Nephron progenitor cell (in vitro differentiated cells): ENCODE data around the gene MGARP.
"Not testable (repeated sequence)": the region's sequence is repeated elsewhere in the genome, so short reads cannot be mapped to it uniquely, and the experiment has no call there.

ENCODE experiments used
- DNase-seq: peaks from one replicate; pipeline ENCODE4 v3.0.0; 2021
- H3K27ac Mint-ChIP-seq: 2 replicates; pipeline ENCODE4 v1.8.0; 2021; ENCODE audit warnings: mild to moderate bottlenecking, moderate library complexity, mixed read lengths
- H3K27me3 Mint-ChIP-seq: 2 replicates; pipeline ENCODE4 v1.8.0; 2021; ENCODE audit warnings: mild to moderate bottlenecking, low read depth, mixed read lengths; ENCODE audit not compliant: poor library complexity
- H3K36me3 Mint-ChIP-seq: 2 replicates; pipeline ENCODE4 v1.8.0; 2021; ENCODE audit warnings: low read depth, mixed read lengths
- H3K4me1 Mint-ChIP-seq: 2 replicates; pipeline ENCODE4 v1.8.0; 2021; ENCODE audit warnings: mixed read lengths
- H3K4me3 Mint-ChIP-seq: 2 replicates; pipeline ENCODE4 v1.8.0; 2021; ENCODE audit warnings: mild to moderate bottlenecking, moderate library complexity, mixed read lengths
- H3K9me3 Mint-ChIP-seq: 2 replicates; pipeline ENCODE4 v1.8.0; 2021; ENCODE audit warnings: mild to moderate bottlenecking, moderate library complexity, mixed read lengths
- TF ChIP-seq, protein P1 (sequence below): fragments of 200-600 bp; sonication (generic); IDR thresholded peaks from 2 replicates; pipeline ENCODE4 v1.5.0; 2021; ENCODE audit warnings: antibody characterized with exemption

Gene MGARP

DNA sequence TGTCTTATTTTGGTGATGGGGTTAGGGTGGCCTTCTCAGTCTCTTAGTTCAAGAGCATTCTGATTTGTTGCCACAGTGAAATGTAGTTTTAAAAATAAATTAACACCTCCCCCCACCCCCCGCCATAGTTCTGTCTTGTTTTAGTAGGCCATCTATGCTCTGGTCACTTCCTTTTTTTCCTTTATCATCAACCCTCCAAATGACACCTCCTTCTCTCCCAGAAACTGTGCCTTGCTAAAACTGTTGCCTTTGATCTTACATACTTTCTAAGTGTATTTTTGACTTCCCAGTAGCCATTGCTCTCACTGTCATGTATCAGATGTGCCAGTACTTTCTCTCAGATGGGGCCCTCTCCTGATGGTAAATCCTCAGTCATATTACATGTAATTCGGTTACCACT is 36.7 kb upstream of the MGARP start:
- Mint-ChIP-seq H3K4me3 (no peak overlapping the region), H3K36me3 (peaks cover 91% of the 10 kb centered on the region), H3K4me1 (no peaks in the 10 kb centered on the region), H3K27me3 (no peaks in the 10 kb centered on the region), H3K27ac (no peak overlapping the region), H3K9me3 (peaks cover 66% of the 10 kb centered on the region)
- TF ChIP-seq, protein P1, sequence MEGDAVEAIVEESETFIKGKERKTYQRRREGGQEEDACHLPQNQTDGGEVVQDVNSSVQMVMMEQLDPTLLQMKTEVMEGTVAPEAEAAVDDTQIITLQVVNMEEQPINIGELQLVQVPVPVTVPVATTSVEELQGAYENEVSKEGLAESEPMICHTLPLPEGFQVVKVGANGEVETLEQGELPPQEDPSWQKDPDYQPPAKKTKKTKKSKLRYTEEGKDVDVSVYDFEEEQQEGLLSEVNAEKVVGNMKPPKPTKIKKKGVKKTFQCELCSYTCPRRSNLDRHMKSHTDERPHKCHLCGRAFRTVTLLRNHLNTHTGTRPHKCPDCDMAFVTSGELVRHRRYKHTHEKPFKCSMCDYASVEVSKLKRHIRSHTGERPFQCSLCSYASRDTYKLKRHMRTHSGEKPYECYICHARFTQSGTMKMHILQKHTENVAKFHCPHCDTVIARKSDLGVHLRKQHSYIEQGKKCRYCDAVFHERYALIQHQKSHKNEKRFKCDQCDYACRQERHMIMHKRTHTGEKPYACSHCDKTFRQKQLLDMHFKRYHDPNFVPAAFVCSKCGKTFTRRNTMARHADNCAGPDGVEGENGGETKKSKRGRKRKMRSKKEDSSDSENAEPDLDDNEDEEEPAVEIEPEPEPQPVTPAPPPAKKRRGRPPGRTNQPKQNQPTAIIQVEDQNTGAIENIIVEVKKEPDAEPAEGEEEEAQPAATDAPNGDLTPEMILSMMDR: no peak
- no peak for DNase-seq

DNA sequence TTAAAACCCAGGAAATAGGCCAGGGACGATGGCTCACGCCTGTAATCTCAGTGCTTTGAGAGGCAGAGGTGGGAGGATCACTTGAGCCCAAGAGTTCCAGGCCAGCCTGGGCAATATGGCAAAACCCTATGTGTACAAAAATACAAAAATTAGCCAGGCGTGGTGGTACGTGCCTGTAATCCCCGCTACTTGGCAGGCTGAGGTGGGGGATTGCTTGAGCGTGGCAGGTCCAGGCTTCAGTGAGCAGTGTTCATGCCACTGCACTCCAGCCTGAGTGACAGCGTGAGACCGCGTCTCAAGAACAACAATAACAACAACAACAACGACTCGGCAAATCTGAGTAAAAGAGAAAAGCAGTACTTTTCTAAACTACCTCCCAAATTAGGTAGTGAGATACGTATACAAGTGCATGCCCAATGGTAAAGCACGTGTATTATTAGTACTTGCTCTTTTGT is 35.2 kb upstream of the MGARP start:
- H3K4me3 Mint-ChIP-seq: no peak overlapping the region
- no peak for DNase-seq
- H3K27ac Mint-ChIP-seq: peak overlapping the region; percentile 57
- no peaks in the 10 kb centered on the region for H3K4me1 Mint-ChIP-seq
- no peaks in the 10 kb centered on the region for H3K27me3 Mint-ChIP-seq
- H3K36me3 Mint-ChIP-seq: peaks cover 86% of the 10 kb centered on the region
- TF ChIP-seq, protein P1: no peak
- peaks cover 52% of the 10 kb centered on the region for H3K9me3 Mint-ChIP-seq

DNA sequence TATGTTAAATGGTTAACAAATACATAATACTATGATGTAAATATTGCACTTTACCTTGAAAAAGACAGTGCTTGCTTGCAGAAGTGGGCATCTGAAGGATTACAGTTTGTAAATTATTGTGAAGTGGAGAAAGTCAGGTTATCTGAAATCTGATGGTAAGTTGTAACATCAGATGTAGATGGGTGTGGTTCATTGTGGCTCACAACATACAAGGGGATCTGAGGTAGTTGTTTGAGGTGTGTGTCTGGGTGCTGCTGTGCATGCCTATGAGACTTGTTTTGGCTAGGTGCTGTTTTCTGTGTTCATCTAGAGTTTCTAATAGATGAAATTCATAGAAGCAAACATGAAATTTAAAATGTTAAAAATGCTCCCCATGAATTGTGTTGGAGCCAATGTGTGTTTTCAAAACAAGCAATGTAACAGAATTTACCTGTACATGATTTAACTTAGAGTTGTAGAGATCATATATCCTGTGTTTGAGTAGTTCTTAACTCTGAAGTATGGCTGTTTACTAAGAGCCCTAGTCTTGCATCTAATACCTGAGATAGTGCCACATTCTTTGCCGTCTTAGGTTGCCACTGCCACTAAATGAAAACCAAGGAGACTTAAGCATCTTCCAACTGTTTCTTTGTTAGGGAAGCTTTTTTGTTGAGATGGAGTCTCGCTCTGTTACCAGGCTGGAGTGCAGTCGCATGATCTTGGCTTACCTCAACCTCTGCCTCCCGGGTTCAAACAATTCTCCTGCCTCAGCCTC is 34.2 kb upstream of the MGARP start:
- Mint-ChIP-seq H3K27ac (peak overlapping the region; percentile 57), H3K27me3 (no peaks in the 10 kb centered on the region), H3K4me3 (no peak overlapping the region), H3K4me1 (no peaks in the 10 kb centered on the region), H3K36me3 (peaks cover 85% of the 10 kb centered on the region), H3K9me3 (peaks cover 42% of the 10 kb centered on the region)
- DNase-seq: no peak
- TF ChIP-seq, protein P1: no peak

DNA sequence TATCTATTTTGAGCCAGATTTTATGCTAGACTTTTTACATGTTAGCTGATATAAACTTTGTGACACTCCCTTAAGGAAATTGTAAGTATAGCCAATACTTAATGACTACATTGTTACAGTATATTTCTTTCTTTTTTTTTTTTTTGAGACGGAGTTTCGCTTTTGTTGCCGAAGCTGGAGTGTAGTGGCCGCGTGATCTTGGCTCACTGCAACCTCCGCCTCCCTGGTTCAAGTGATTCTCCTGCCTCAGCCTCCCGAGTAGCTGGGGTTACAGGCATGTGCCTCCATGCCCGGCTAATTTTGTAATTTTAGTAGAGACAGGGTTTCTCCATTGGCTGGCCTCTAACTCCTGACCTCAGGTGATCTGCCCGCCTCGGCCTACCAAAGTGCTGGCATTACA is 33.4 kb upstream of the MGARP start:
- not testable (repeated sequence) for H3K4me3 Mint-ChIP-seq, H3K27me3 Mint-ChIP-seq, H3K4me1 Mint-ChIP-seq, DNase-seq
- H3K36me3 Mint-ChIP-seq: peaks cover 91% of the 10 kb centered on the region
- peak overlapping the region; percentile 55 for H3K27ac Mint-ChIP-seq
- H3K9me3 Mint-ChIP-seq: peaks cover 42% of the 10 kb centered on the region

DNA sequence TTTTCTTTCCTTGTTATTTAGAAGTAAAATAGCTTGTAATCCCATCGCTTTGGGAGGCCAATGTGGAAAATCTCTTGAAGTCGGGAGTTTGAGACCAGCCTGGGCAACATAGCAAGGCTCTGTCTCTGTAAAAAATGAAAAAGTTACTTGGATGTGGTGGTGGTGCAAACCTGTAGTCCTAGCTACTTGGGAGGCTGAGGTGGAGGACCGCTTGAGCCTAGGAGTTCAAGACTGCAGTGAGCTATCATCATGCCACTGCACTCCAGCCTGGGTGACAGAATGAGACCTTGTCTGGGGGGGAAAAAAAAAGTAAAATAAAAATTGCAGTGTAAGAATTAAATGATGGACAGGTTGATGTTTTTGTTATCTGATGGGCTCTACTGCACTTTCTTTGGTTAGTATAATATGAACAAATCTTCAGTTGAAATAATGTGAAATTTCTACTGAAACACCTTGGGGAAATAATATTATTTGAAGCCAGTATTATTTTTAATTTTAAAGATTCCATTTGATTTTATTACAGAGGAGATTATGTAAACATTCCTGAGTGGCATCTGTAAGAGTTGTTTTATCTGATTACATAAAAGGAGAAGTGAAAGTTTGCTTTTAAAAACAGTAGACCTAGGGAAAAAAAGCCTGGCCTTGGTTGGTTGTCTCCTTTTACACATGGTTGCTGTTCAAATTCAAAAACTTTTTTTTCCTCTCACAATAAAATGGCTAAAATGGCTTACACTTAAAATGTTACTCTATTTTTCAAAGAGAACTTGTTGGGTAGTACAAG is 32.7 kb upstream of the MGARP start:
- H3K4me1 Mint-ChIP-seq: no peaks in the 10 kb centered on the region
- no peak for DNase-seq
- no peaks in the 10 kb centered on the region for H3K27me3 Mint-ChIP-seq
- no peak overlapping the region for H3K27ac Mint-ChIP-seq
- H3K36me3 Mint-ChIP-seq: peaks cover 91% of the 10 kb centered on the region
- peaks cover 37% of the 10 kb centered on the region for H3K9me3 Mint-ChIP-seq
- H3K4me3 Mint-ChIP-seq: no peak overlapping the region
- TF ChIP-seq, protein P1: no peak

DNA sequence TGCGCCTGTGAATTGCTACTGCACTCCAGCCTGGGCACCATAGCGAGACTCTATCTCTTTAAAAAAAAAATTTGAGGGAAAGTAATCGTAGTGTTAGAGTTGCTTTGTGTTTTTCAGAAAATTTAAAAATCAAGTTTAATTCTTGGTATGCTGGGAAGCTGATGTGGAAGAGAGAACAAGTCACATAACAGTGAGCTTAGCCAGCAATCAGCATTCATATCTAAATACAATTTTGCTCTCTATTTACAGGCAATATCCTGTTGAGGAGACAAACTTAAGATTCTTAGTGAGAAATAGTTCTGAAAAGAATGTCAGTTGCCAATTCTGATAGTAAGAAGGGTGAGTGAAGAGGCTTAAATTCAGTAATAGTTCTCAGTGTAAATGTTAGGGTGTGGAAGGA is 31.9 kb upstream of the MGARP start:
- no peaks in the 10 kb centered on the region for H3K27me3 Mint-ChIP-seq
- H3K36me3 Mint-ChIP-seq: peaks cover 91% of the 10 kb centered on the region
- H3K4me3 Mint-ChIP-seq: no peak overlapping the region
- no peak for DNase-seq
- H3K9me3 Mint-ChIP-seq: peaks cover 38% of the 10 kb centered on the region
- no peak overlapping the region for H3K27ac Mint-ChIP-seq
- TF ChIP-seq, protein P1: no peak
- no peaks in the 10 kb centered on the region for H3K4me1 Mint-ChIP-seq
